Pons (tissue), 1 donor: ENCODE results near the gene TAB3.

Experiments used
- DNase-seq: peaks from one replicate; pipeline ENCODE4 v3.0.0-alpha.2; 2016; ENCODE audit warnings: low spot score

TAB3 gene

GRCh38 chrX:30883138-30883537 lies 5.9 kb downstream of the TAB3 start:
- DNase-seq, result no peak

GRCh38 chrX:30881797-30882196 lies 7.3 kb downstream of the TAB3 start:
- DNase-seq, result no peak

GRCh38 chrX:30881390-30881789 lies 7.7 kb downstream of the TAB3 start:
- DNase-seq, result no peak

- DNase-seq, result no peak
Measured at GRCh38 chrX:30880058-30880457, 9.0 kb downstream of the TAB3 start.

GRCh38 chrX:30876367-30876766 lies 12.7 kb downstream of the TAB3 start:
- no peak for DNase-seq

GRCh38 chrX:30875957-30876356 lies 13.1 kb downstream of the TAB3 start:
- DNase-seq, result no peak

- no peak for DNase-seq
Measured at GRCh38 chrX:30874851-30875250, 14.2 kb downstream of the TAB3 start.

GRCh38 chrX:30870572-30870971 lies 18.5 kb downstream of the TAB3 start:
- DNase-seq, result no peak

- DNase-seq, result no peak
Measured at GRCh38 chrX:30865612-30866011, 23.4 kb downstream of the TAB3 start.

GRCh38 chrX:30865015-30865414 lies 24.0 kb downstream of the TAB3 start:
- DNase-seq, result no peak

GRCh38 chrX:30864383-30864785 lies 24.7 kb downstream of the TAB3 start:
- peak; percentile 26 for DNase-seq

- DNase-seq, result no peak
Measured at GRCh38 chrX:30863974-30864373, 25.1 kb downstream of the TAB3 start.

- no peak for DNase-seq
Measured at GRCh38 chrX:30858098-30858497, 31.0 kb downstream of the TAB3 start.

GRCh38 chrX:30851449-30851848 lies 37.6 kb downstream of the TAB3 start:
- DNase-seq, result no peak

GRCh38 chrX:30835373-30835772 lies 53.7 kb downstream of the TAB3 start:
- no peak for DNase-seq

GRCh38 chrX:30833896-30834295 lies 55.2 kb downstream of the TAB3 start:
- no peak for DNase-seq

GRCh38 chrX:30831082-30831481 lies 58.0 kb downstream of the TAB3 start:
- DNase-seq, result no peak

- DNase-seq, result no peak
Measured at GRCh38 chrX:30830326-30830943, 58.6 kb downstream of the TAB3 start.

- DNase-seq, result no peak
Measured at GRCh38 chrX:30824275-30824674, 64.8 kb downstream of the TAB3 start.

- no peak for DNase-seq
Measured at GRCh38 chrX:30822764-30823163, 66.3 kb downstream of the TAB3 start.

GRCh38 chrX:30822068-30822681 lies 66.9 kb downstream of the TAB3 start:
- DNase-seq, result no peak

GRCh38 chrX:30821116-30821515 lies 67.9 kb downstream of the TAB3 start:
- DNase-seq, result no peak

- DNase-seq, result no peak
Measured at GRCh38 chrX:30819080-30819479, 70.0 kb downstream of the TAB3 start.

GRCh38 chrX:30816079-30816478 lies 73.0 kb downstream of the TAB3 start:
- no peak for DNase-seq
